HG03520 (cell line): ENCODE measurements around the gene SLC36A3.
"Not testable (repeated sequence)": the region's sequence is repeated elsewhere in the genome, so short reads cannot be mapped to it uniquely, and the experiment has no call there.

Experiments used
- ATAC-seq: cut with Tn5 transposase; IDR thresholded peaks from one replicate; pipeline ENCODE4 v1.9.1; 2021; ENCODE audit warnings: mild to moderate bottlenecking, moderate library complexity; ENCODE audit not compliant: unreplicated experiment

SLC36A3 gene

GRCh38 chr5:151262532-151262931 lies 41.0 kb downstream of the SLC36A3 start:
- no peak for ATAC-seq

GRCh38 chr5:151259931-151260330 lies 43.6 kb downstream of the SLC36A3 start:
- ATAC-seq: no peak

GRCh38 chr5:151258816-151259215 lies 44.8 kb downstream of the SLC36A3 start:
- no peak for ATAC-seq

GRCh38 chr5:151258201-151258611 lies 45.4 kb downstream of the SLC36A3 start:
- no peak for ATAC-seq

GRCh38 chr5:151257731-151258181 lies 45.8 kb downstream of the SLC36A3 start:
- no peak for ATAC-seq

GRCh38 chr5:151255621-151256286 lies 47.8 kb downstream of the SLC36A3 start:
- peak; percentile 25 for ATAC-seq

- ATAC-seq: not testable (repeated sequence)
Measured at GRCh38 chr5:151254990-151255389, 48.6 kb downstream of the SLC36A3 start.

- no peak for ATAC-seq
Measured at GRCh38 chr5:151254556-151254955, 49.0 kb downstream of the SLC36A3 start.

- no peak for ATAC-seq
Measured at GRCh38 chr5:151253605-151253950, 50.0 kb downstream of the SLC36A3 start.

- ATAC-seq: peak; percentile 82
Measured at GRCh38 chr5:151252762-151253604, 50.6 kb downstream of the SLC36A3 start, which contains the start of gene GM2A. Gene GM2A (plus strand): TSS chr5:151253185. CDS start chr5:151253217, 32 bp downstream.

- ATAC-seq: no peak
Measured at GRCh38 chr5:151251621-151252020, 51.9 kb downstream of the SLC36A3 start.

- no peak for ATAC-seq
Measured at GRCh38 chr5:151251001-151251551, 52.5 kb downstream of the SLC36A3 start.

GRCh38 chr5:151250346-151251000 lies 53.1 kb downstream of the SLC36A3 start:
- no peak for ATAC-seq

- no peak for ATAC-seq
Measured at GRCh38 chr5:151249281-151249680, 54.3 kb downstream of the SLC36A3 start.

- no peak for ATAC-seq
Measured at GRCh38 chr5:151248651-151249050, 54.9 kb downstream of the SLC36A3 start.

- no peak for ATAC-seq
Measured at GRCh38 chr5:151245680-151246219, 57.8 kb downstream of the SLC36A3 start.

- ATAC-seq: no peak
Measured at GRCh38 chr5:151244206-151244605, 59.4 kb downstream of the SLC36A3 start.

GRCh38 chr5:151243564-151243963 lies 60.0 kb downstream of the SLC36A3 start:
- ATAC-seq: no peak

GRCh38 chr5:151243127-151243526 lies 60.4 kb downstream of the SLC36A3 start:
- no peak for ATAC-seq

GRCh38 chr5:151240924-151241635 lies 62.5 kb downstream of the SLC36A3 start:
- ATAC-seq: no peak
